ENCODE data around the gene BZW2. TPM values are rescaled to one million over a fixed set of nuclear protein-coding genes. Genes with fewer than 3 reads are reported as not detected.

BZW2 gene
- total RNA-seq, 1 experiment from 2014 or later, result 80.9 TPM

Other genes with a start within 250 kb of the BZW2 start
- 2.4 TPM for gene CRPPA, start 224.6 kb upstream of the BZW2 start, total RNA-seq (2021; ENCODE audit: unreplicated experiment)
- gene SOSTDC1, start 180.4 kb upstream of the BZW2 start, total RNA-seq (2021; ENCODE audit: unreplicated experiment), result not detected
- not detected for gene LRRC72, start 119.4 kb upstream of the BZW2 start, total RNA-seq (2021; ENCODE audit: unreplicated experiment)
- gene ANKMY2, start 427 bp upstream of the BZW2 start, total RNA-seq (2021; ENCODE audit: unreplicated experiment), result 18.6 TPM
- 80.8 TPM for gene TSPAN13, start 107.6 kb downstream of the BZW2 start, total RNA-seq (2021; ENCODE audit: unreplicated experiment)
- gene AGR2, start 158.8 kb downstream of the BZW2 start, total RNA-seq (2021; ENCODE audit: unreplicated experiment), result 147 TPM
- gene AGR3, start 235.8 kb downstream of the BZW2 start, total RNA-seq (2021; ENCODE audit: unreplicated experiment), result not detected

Measured in Panc1 (cell line).